GM21825 (cell line): ENCODE results near the gene CAMLG.
"Not testable (repeated sequence)": the region's sequence is repeated elsewhere in the genome, so short reads cannot be mapped to it uniquely, and the experiment has no call there.

ENCODE experiments used
- ATAC-seq: cut with Tn5 transposase; IDR thresholded peaks from one replicate; pipeline ENCODE4 v1.9.1; 2021; ENCODE audit warnings: mild to moderate bottlenecking, moderate library complexity; ENCODE audit not compliant: unreplicated experiment

Gene CAMLG

DNA sequence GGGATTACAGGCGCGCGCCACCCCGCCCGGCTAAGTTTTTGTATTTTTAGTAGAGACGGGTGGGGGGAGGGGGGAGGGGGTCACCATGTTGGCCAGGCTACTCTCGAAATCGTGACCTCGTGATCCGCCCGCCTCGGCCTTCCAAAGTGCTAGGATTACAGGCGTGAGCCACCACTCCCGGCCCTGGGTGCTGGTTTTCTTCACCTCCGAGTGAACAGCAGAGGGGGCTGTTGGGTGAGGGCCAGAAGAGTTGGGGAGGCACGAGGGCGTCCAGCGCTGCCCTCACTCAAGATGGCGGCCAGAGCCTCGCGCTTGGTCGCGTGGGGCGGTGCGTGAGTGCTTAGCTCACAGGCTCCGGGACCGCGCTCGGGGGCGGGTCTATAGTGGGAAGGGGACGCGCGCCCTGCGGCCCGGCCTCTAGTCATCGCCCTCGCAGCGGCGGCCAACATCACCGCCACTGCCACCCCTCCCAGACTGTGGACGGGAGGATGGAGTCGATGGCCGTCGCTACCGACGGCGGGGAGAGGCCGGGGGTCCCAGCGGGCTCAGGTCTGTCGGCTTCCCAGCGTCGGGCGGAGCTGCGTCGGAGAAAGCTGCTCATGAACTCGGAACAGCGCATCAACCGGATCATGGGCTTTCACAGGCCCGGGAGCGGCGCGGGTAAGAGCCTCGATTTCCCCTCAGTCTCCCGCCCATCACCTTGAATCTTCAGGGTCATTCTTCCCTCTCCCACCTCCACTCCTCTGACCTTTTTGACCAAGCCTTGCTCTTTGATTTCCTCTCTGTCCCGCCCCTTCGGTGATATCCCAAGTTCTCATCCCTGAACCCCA, at the start of gene CAMLG:
Gene CAMLG (plus strand): TSS at position 416 of the 830 bp plus-strand sequence. CDS start 73 bp downstream, at position 489.
- ATAC-seq = peak; percentile 98

DNA sequence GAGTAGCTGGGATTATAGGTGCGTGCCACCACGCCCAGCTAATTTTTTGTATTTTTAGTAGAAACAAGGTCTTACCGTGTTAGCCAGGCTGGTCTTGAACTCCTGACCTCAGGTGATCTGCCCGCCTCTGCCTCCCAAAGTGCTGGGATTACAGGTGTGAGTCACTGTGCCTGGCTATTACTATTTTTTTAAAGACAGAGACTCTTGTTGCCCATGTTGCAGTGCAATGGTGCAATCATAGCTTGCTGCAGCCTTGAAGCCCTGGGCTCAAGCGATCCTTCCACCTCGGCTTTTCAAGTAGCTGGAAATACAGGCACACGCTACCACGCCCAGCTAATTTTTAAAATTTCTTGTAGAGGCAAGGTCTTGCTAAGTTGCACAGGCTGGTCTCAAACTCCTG, 48.2 kb upstream of the CAMLG start:
- ATAC-seq = not testable (repeated sequence)

DNA sequence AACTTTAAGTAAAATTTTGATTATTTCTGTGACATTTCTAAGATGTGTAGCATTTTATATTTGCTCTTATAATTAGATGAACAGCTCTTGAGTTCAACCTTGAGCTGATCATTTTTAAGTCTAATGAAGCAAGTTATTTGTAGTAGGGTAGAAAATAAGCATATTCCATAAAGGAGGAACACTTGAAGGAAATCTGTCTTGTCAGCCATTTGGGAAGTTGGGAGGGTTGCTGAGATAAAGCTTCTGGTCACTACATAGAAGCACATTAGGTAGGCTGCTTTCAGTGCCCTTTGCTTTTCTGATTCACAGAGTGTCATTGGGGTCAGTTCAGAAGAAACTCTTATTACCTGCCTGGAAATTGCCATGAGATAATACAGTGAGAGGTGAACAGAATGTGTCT, 45.6 kb upstream of the CAMLG start:
- no peak for ATAC-seq

DNA sequence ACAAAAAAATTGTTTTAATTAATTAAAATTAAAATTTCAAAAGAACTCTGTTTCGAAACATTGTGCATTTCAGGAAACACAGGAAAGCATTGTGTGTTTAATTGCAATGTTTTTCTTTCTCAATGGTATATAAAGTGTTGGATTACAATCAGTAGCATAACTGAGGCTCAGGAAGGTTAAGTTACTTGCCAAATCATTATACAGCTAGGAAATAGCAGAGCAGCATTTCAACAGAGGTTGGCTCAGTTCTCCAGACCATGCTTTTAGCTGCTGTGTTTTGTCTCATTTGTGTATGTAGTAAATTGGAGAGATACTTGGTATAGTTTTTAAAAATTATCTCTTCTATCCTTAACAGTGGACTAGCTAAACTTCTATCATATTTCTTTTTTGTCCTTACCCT, 30.0 kb upstream of the CAMLG start:
- ATAC-seq = no peak

DNA sequence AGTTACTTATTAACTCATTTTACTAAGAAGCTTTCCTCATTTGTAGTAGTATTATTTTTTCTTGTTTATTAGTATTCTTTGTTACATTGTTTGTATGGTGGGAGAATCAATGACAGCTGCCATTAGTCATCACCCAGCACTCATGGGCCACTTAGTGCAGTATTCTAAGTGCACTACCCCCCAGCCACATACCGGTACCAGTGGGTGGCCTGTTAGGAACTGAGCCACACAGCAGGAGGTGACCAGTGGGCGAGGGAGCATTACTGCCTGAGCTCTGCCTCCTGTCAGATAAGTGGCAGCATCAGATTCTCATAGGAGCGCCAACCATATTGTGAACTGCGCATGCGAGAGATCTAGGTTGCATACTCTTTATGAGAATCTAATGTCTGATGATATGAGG, 24.2 kb upstream of the CAMLG start:
- no peak for ATAC-seq

DNA sequence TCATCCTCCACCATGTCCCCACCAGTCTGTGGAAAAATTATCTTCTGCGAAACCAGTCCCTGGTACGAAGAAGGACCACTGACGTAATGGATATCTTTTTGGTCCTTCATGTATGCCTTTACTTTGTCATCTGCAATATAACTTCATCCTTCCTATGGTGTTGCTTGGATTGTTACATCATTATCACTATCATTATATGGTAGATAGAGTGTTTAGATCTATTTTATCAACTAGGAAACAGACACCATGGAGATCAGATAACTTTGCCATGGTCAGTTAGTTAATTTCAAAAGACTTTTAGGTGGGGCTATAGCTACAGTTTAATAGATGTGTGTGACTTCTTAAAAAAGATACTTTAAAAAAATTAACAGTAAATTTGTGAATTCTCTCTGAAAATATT, 23.8 kb upstream of the CAMLG start:
- ATAC-seq = no peak

DNA sequence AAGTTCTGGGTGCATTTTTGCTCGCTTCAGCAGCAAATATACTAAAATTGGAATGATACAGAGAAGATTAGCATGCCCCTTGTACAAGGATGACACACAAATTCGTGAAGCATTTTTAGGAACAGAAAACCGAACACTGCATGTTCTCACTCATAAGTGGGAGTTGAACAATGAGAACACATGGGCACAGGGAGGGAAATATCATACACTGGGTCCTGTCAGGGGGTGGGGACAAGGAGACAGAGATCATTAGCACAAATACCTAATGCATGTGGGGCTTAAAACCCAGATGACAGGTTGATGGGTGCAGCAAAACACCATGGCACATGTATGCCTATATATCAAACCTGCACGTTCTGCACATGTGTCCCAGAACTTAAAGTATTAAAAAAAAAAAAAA, 22.9 kb upstream of the CAMLG start:
- not testable (repeated sequence) for ATAC-seq

DNA sequence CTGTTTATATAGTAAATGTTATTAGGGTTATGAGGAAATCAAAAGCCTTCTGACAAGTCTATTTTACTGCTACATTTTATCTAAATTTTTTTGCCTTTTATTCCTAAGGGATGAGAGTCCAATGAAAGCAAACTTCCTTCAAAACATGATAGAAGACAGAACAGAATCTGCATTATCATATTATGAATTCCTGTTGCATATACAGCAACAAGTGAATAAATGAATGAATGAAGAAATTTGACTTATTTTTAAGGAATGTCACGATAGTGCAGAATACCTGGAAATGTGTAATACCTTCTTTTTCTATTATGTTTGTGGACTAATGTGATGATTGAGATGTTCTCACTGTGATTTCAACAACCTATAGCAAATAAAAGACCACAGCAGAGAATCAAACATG, 13.5 kb upstream of the CAMLG start:
- ATAC-seq = no peak

DNA sequence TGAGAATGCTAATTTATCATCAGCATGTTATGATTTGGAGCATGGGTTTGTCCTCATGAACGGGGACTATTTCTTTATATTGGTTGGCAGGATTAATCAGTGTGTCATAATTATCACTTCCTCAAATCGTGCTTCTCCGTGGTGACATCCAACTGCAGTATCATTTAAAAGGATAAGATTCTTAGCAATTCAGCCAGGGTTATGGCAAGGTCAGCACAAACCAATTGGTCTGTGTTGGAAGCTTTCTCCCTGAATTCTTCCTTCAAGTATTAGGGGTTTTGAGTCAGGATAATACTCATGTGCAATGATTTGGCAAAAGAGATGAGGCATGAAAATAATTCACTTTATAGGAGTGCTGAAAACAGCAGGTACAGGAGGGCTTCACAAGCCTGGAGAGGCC, 5.5 kb upstream of the CAMLG start:
- ATAC-seq = no peak

DNA sequence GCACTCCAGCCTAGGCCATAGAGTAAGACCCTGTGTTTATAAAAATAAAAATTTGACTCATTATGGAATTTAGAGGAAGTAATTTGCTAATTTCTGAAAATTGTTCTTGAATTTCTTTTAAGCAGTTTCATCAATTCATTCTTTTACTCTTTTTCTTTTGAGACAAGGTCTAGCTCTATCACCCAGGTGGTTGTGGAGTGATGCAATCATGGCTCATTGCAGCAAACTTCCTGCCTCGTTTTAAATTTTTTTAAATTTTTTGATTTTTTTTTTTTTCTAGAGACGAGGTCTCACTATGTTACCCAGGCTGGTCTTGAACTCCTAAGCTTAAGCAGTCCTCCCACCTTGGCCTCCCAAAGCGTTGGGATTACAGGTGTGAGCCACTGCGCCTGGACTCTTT, 3.1 kb upstream of the CAMLG start:
- no peak for ATAC-seq

DNA sequence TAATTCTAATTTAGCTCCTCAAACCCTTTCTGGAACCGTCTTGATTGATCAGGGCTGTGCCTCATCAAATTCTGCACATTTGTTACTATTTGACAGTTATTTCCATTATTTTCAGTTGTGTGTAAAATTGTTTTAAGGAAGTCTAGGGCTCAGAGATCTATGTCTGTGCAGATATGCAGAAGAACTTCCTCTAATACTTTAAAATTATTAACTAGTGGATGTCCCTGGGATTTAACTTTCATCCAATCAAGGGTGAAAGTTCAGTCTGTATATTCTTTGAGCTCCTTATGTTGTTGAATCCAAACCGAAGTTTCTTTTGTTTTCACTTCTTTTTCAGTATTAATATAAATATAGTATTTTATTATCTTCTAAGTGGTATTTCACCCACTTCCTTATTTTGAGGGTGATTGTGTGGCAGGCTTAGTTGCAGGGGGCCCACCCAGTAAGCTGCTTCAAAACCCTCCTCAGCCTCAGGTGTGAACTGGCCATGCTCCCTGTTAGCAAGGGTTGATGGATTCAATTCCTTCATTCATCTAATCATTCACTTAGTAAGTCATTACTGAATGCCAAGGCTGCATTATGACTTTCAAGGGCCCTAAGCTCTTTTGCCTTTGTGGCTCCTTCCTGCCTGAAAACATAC, 2.1 kb upstream of the CAMLG start:
- no peak for ATAC-seq

DNA sequence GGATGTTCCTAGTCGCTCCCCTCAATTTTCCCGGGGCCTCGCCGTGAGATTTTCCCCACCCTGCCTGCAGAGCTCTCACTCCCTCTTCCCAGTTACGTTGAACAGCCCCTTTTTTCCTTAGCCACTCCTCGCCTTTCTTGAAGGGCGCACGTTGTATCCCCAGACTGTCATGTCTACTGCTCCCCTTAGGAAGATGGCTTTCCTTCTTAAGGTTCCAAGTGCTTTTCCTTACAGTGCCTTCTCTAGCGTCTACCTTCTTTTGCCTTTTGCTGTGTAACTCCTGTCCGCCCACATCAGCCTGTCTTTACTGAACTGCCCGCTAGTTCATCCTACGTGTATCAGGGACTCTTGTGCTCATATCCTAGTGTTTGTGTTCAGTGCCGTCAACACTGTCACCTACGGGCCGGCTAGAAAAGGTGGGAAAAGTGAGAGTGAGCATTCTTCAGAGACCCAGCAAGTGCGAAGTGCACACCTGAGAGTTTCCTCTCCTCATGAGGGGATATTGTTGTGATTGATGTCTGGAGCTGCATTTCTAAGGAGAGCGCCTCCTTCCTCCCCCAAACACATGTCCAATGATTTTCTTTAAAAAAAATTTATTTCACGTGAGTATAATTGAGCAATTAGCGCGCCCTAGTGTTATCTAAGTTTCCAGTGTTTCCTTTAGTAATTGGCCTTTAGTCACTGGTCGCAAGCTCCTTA, 764 bp downstream of the CAMLG start:
- peak; percentile 1 for ATAC-seq

DNA sequence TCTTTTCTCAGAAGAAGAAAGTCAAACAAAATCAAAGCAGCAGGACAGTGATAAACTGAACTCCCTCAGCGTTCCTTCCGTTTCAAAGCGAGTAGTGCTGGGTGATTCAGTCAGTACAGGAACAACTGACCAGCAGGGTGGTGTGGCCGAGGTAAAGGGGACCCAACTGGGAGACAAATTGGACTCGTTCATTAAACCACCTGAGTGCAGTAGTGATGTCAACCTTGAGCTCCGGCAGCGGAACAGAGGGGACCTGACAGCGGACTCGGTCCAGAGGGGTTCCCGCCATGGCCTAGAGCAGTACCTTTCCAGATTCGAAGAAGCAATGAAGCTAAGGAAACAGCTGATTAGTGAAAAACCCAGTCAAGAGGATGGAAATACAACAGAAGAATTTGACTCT, 2.7 kb downstream of the CAMLG start:
- no peak for ATAC-seq

DNA sequence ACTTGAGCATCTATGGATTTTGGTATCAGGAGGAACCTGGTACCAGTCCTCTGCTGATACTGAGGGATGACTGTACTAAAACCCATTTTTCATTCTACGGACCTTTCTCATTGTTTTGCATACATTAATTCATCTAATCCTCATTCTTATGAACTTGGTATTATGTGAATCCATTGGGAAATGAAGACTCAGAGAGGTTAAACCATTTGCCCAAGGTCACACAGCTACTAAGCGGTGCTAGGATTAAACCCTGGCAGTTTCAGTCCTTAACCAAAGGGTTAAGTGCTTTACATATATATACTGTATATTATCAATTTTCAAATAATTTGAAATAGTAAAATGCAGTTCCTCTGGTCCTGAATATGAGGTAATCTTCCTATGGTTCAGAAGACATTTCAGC, 3.8 kb downstream of the CAMLG start:
- ATAC-seq = no peak

DNA sequence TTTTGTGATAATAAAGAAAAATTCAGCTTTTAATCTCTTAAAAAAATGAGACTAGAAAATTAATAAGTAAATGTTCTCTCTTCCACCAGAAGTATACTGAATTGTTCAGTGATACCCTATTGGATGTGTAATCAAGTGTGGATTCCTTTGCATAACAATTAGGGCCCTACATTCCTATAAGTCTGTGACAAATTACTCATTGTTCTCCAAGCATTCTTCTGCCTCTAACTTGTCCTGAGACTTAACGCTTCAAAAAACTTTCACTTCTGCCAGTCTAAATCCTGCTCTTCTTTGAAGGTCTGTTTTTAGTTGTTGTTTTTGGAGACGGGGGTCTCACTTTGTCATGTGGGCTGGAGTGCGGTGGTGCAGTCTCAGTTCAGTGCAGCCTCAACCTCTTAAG, 11.1 kb downstream of the CAMLG start:
- no peak for ATAC-seq

DNA sequence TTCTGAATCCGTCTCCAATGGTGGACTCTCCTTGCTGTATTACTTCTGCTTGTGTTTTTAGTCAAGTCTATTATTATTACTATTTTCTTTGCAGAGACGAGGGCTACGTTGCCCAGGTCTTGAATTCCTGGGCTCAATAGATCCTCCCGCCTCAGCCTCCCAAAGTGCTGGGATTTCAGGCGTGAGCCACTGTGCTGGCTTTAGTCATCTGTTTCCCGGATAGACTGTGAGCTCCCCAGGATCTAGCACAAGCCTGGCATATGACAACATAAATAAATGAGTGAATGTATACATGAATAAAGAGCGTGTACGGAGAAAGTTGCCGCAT, 19.8 kb downstream of the CAMLG start:
- peak; percentile 31 for ATAC-seq

DNA sequence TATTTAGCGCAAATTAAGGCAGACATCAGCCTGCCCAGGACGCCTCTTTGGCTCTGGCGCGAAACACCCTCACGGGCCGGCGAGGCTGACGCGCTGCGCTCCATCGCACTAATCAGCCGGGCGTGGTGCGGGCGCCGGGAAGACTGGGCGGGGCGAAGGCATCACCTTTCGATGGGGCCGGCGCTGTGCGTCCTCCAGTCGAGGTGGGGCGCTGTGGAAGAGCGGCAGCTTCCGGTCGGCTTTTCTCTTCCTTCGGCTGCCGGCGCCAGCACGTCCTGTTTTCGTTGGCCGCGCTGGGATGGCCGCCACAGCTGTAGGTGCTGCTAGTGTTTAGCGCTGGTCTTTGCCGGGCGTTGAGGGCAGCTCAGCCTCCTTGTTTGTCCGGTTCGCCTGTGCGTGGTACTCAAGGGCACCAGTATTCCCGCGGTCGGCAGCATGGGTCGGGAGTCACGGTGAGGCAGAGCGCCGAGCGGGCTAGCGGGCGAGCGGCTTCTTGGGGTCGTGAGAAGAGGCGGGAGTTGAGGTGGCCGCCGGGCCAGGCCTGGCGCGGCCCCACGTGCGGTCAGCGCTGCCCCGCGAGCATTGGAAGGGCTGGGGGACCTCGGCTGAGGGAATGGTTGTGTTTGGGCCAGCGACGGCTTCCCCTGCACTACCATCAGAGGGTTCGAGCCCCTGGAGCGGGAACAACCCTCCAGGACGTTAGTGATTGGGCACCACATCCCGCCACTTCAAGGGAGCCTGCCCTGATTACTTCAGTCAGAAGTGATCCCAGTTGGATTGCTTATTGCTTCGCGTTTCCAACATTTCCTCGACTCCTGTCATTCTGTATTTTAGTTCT, 20.4 kb downstream of the CAMLG start, which contains the start of gene DDX46:
Gene DDX46 (plus strand): TSS at position 276 of the 838 bp plus-strand sequence. CDS start 160 bp downstream, at position 436.
- ATAC-seq = peak; percentile 97

DNA sequence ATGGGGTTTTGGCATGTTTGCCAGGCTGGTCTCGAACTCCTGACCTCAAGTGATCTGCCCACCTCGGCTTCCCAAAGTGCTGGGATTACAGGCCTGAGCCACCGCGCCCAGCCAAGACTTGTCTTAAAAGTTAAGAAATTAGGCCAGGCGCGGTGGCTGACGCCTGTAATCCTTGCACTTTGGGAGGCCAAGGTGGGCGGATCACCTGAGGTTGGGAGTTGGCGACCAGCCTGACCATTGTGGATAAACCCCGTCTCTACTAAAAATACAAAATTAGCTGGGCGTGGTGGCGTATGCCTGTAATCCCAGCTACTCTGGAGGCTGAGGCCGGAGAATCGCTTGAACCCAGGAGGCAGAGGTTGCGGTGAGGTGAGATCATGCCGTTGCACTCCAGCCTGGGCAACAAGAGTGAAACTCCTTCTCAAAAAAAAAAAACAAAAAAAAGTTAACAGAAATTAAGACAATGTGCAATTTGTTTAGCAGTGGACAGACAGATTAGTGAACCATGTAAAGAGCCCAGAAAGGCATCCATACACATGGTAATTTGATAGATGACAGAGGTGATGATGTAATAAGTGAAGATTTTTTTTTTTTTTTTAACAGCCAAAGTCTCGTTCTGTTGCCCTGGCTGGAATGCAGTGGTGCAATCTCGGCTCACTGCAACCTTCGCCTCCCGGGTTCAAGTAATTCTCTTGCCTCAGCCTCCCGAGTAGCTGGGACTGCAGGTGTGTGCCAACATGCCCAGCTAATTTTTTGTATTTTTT, 29.4 kb downstream of the CAMLG start:
- ATAC-seq = not testable (repeated sequence)

DNA sequence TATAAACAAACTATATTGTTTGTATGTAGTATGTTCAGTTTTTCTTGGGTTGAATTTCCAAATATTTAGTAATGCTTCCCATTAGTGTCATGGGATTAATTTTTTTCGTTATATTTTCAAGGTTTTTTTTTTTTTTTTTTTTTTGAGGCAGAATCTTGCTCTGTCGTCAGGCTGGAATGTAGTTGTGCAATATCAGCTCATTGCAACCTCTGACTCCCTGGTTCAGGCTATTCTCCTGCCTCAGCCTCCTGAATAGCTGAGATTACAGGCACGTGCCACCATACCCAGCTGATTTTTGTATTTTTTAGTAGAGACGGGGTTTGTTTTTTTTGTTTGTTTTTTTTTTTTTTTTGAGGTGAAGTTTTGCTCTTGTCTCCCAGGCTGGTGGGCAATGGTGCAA, 30.9 kb downstream of the CAMLG start:
- ATAC-seq = no peak

DNA sequence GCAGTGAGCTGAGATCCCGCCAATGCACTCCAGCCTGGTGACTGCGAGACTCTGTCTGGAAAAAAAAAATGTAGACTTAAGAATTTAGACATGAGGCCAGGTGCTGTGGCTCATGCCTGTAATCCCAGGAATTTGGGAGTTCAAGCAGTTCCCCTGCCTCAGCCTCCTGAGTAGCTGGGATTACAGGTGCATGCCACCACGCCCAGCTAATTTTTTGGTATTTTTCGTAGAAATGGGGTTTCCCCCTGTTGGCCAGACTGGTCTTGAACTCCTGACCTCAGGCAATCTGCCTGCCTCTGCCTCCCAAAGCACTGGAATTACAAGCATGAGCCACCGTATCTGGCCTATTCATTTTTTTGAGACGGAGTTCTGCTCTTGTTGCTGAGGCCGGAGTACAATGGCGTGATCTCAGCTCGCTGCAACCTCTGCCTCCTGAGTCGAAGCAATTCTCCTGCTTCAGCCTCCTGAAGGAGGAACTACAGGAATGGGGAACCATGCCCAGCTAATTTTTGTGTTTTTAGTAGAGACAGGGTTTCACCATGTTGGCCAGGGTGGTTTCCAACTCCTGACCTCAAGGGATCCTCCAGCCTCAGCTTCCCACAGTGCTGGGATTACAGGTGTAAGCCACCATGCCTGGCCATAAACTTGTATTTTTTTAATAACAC, 34.2 kb downstream of the CAMLG start:
- ATAC-seq = no peak
